HG03025 (cell line): ENCODE measurements around the gene DYNLRB1.

Experiments used
- ATAC-seq: cut with Tn5 transposase; IDR thresholded peaks from one replicate; pipeline ENCODE4 v1.9.1; 2021; ENCODE audit warnings: mild to moderate bottlenecking, moderate library complexity; ENCODE audit not compliant: unreplicated experiment, low FRiP score

The DYNLRB1 gene

DNA sequence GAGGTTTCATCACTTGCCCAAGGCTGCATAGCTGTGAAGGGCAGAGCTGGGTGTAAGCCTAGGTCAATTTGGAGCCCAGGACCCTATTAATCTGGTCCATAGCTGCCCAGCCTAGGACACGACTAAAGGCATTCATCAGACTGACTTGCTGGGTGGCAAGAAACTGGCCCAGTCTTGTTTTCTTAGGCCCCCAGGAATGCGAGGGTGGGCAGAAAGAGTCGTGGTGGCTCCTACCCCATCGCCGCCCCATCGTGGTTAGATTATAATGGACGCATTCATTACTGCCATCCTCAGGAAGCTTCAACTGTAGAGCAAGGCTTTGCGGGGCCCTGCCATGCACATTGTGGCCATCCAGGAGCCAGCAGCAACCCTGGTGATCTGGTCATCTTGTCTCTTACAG, 16.1 kb downstream of the DYNLRB1 start:
- ATAC-seq = no peak

DNA sequence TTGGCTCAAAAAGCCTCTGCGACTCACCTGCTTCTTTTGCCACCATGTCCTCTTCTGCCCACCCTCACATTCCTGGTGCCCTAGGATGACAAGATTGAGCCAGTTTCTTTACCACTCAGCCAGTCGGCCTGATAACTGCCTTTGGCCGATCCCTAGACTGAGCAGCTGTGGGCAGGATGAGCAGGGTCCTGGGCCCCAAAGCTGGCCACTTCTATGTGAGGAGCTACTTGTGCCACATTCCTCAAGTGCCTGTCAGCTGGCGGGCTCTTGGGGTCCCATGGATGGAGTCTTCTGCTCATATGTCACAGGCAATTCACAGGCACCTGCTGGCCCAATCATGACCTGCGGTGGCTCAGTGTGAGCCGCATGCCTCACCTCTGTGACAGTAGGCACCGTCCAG, 16.5 kb downstream of the DYNLRB1 start:
- no peak for ATAC-seq

- no peak for ATAC-seq
Measured at GRCh38 chr20:34534391-34535165, 18.4 kb downstream of the DYNLRB1 start.

DNA sequence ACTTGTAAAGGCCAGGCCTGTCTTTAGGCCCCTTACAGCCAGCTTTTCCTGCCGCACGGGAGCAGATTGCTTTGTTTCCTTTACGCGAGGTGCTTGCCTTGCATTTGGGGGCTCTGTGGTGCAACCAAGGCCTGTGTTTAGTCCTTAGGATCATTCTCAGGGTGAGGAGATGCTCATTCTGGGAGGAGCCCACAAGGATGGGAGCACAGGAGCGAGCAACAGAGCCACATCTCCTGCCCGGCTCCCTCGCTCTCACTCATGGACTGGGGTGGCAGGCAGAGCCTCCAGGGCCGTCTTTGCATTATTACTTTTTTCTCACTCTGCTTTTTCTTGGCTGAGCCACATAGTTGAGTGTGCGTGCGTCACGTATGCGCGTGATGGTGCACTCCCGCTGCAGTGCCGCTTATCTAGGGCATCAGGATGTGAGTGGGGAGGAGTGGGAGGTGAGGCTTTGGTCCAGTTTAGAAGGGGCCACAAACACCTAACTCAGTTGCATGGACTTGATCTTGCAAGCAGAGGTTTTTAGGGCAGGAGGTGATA, 19.1 kb downstream of the DYNLRB1 start:
- ATAC-seq = no peak

DNA sequence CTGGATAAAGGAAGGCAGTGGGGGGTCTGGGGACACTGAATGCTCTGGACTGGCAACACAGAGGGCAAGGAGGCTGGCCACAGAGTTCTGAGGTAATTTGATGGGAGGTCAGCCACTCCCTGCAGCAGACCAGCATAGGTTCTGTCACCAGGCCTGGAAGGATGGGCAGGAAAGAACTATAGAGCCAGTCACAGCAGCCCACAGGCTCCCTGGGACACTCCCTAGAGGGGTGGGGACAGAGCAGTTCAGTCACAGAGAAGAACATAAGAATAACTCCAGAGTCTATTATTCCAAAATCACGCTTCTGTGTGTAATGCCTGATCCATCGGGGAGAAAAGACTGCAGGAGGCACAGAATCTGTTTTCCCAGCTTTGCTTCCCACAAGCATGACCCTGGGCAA, 19.6 kb downstream of the DYNLRB1 start:
- no peak for ATAC-seq

DNA sequence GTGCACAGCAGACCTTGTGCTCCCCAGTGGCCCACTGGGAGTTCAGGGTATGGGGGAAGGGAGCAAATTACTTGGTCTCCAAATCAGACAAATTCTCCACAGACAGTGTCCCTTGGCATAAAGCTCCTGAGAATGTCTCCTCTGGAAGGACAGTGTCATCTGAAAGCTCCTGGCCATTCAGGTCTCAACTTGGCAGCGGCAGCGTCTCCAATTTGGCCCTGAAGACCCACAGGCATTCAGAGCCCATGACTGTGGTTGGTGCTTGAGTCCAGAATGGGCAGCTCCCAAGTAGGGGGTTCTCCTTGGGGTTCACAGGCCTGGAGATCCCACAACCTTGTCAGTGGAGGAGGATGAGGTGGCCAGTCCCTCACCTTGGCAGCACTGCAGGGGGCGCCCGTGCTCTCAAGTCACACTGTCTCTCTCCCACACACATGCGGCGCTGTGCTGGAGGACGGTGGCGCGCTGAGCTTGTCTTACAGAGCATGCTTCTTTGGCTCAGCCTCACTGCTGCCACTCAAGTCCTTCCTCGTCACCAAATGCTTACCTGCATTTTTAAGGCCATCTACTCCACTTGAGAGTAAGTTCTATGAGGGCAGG, 20.7 kb downstream of the DYNLRB1 start:
- ATAC-seq = no peak

DNA sequence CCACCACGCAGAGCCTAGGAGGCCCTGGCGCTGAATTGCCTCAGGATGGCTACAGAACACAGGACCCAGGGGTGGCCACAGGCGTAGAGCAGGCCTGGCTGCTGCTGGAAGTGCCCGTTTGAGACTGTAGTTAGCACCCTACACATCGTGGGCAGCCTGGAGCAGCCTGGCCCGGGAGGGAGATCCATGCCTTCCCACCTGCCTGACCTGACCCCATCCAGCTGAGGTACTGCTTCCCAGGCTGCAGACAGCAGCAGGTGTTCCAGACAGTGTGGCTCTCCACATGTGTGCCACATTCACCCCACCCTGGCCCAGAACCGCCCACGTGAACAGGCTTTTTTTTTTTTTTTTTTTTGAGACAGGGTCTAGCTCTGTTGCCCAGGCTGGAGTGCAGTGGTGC, 21.4 kb downstream of the DYNLRB1 start:
- no peak for ATAC-seq

- no peak for ATAC-seq
Measured at GRCh38 chr20:34538671-34539123, 22.5 kb downstream of the DYNLRB1 start.

DNA sequence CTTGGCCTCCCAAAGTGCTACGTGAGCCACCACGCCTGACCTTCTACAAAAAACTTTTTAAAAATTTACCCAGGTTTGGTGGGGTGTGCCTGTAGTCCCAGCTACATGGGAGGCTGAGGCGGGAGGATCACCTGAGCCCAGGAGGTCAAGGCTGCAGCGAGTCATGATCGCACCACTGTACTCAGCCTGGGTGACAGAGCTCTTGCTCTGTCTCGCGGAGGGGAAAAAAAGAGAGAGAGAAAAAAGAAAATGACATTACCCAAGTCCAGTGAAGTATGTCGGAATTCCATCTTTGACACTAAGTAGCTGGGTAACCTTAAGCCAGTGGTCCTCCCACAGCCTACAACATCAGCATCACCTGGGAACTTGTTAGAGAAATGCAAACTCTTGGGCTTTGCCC, 23.5 kb downstream of the DYNLRB1 start:
- ATAC-seq = no peak

DNA sequence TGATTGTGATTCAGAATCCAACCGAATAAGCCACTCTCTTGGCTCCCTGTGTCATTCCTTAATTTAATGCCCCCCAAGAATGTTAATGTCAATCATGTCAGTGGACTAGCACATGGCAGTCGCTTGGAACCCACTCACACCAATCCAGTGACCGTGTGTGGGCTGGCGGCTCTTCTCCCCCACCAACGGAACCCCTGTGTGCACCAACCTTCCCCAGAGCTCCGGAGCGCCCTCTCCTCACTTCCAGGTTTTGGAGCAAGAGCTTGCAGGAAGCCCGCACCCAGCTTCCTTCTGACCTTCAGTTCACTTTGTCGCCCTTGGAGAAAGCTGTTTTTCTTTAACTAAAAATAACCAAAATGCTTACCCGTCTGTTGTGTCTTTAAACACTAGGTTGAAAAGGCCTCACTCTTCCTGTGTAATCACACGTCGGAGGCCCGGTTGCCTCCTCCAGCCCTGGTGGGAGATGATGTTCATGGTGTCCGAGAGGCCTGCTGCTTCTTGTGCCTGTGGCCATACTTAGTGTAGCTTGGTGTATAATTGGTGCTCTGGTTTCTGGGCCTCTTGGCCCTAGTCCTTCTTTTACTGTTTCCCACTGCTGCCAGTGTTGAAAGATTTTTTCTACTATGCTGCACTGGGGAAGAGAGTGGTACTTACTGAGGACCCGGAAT, 24.5 kb downstream of the DYNLRB1 start:
- ATAC-seq = no peak

DNA sequence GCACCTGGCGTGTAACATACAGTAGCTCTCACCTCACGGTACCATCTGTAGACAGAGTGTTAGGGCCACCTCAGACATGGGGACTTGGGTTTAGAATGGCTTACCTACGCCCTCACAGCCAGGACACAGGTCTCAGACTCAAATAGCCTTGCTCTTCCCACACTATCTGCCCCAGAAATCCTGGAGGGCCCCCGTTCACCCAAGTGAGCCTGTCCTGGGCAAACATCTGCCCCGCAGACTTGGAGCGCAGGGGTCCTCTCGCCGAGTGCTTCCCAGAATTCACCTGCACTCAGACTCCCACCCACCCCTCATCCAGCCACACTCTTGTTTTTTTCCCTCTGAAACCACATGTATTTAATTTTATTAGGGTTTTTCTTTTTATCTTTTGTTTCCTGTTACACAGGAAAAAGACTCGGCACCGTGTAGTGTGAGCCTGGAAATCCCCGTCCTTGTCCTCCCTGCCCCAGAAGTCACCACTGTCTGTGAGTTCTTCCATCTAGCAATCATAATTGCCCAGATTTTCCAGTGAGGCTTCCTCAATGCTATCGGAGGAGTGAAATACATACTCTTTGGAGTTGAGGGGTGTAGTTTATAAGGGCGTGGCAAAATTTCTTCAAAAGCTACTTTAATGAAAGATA, 25.2 kb downstream of the DYNLRB1 start:
- no peak for ATAC-seq

DNA sequence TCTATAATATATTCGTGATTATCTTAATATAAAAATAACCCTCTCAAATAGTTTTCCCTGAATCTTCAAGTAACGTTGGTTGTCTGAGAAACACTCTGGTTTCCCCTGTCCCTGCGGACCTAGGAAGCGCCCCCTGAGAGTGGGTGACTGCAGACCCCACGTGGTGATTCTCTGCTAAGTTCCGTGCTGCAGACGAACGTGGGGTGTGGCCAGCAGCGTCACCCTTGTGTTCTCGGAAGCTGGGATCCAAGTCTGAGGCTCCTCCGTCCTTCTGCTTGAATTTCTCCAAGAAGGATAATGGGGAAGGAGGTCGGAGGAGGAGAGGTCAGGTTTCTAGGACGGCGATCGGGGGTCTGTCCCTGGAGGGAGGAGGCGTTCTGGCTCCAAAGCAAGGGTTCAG, 25.7 kb downstream of the DYNLRB1 start:
- ATAC-seq = no peak

- ATAC-seq = no peak
Measured at GRCh38 chr20:34542439-34542838, 26.2 kb downstream of the DYNLRB1 start.

DNA sequence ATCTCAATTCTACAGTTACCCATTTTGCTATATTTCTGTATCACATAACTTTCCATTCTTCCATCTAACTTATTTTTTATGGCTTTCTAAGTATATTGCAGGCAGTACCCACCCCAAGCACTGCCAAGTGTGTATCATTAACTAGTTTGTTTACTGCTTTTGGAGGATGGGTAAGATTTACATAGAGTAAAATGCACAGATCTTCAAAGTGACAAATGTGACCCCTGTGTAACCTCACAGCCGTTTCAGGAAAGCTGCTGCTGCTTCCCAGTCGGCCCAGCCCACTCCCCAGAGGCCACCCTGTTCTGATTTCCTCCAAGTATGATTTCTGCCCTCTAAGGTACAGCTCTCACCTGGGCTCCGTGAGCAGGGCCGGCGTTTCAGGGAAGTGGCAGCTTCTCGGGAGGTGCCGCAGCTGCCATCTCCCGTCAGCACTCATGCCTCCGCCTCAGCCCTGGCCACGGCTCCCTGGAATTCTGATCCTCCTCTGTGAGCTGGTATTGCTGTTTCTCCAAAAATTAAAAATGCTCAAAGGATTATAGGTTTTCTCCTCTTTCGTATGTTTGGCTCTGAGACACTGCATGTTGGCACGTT, 27.3 kb downstream of the DYNLRB1 start:
- ATAC-seq = no peak

- no peak for ATAC-seq
Measured at GRCh38 chr20:34544109-34544796, 28.0 kb downstream of the DYNLRB1 start.

- ATAC-seq = no peak
Measured at GRCh38 chr20:34546751-34547181, 30.5 kb downstream of the DYNLRB1 start.

DNA sequence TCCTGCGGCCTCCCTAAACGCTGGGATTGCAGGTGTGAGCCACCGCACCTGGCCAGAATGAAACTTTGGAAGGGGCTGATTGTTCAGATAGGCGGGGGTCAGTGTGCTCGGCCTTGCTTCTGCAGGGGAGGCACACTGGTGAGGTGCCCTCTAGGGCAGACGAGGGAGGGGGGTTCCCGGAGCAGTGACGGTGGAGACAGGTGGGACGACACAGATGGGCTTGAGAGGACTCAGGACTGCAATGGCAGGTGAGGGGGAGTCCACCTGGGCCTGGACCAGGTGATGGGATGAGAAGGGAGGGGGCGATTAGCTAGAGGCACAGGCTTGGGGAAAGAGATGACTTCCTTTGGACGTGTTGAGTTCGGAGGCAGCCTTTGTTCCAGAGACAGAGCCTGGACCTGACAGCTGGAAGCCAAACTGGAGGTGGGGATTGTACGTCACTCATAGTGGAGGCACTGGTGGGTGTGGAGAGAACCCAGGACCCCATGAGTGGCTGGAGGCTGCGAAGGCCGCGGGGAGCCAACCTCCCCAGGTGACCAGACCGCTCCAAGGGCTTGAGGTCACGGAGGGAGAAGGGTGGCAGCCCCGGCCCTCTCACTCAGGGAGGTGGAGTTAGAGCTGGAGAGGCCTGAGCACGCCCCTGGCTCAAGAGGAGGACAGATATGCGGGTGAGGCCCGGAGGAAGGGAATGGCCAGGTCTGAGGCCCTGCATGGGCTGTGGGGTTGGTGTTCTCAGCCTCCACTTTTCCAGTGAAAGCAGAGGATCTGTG, 31.8 kb downstream of the DYNLRB1 start:
- no peak for ATAC-seq

GRCh38 chr20:34549291-34549928, 33.2 kb downstream of the DYNLRB1 start:
- ATAC-seq = no peak

- no peak for ATAC-seq
Measured at GRCh38 chr20:34549929-34550305, 33.7 kb downstream of the DYNLRB1 start.
